G401 (cell line): ENCODE measurements around the gene PACS2. TPM values are rescaled to one million over a fixed set of nuclear protein-coding genes. Genes with fewer than 3 reads are reported as not detected.

Source experiments
- DNase-seq: peaks from one replicate; pipeline ENCODE4 v3.0.0-alpha.2; 2015; ENCODE audit warnings: low spot score
- in situ Hi-C: cut with HindIII; loops from 2 replicates; pipeline ENCODE4 v1.10.0; 2016; ENCODE audit warnings: low sequenced_read_pairs, mixed read lengths
- total RNA-seq: library from RNA; depleted of rRNA; stranded (reverse); fragments of >200 nt; shearing (Covaris generic); gene quantifications from 2 replicates; pipeline ENCODE4 v1.2.3, GENCODE V29; 2014

PACS2 gene
- total RNA-seq, 1 experiment from 2014 or later: 50.7 TPM

DNA sequence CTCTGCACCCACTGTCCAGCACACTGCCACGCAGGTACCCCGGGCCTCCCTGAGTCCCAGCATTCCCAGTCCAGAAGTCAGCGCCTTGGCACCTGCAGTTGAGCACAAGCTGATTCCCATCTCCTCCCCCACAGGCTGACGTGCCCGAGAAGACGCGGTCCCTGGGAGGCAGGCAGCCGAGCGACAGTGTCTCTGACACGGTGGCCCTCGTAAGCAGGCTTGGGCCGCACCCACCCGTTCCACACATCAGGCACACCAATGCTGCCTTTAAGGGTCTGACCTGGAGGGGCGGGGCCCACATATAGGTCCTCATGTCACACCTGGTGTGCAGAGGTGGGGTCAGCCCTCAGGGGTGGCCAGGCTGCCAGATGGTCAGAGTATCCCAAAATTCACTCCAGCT, 65.4 kb downstream of the PACS2 start:
- in situ Hi-C loops: no loop called here
- no peak for DNase-seq

DNA sequence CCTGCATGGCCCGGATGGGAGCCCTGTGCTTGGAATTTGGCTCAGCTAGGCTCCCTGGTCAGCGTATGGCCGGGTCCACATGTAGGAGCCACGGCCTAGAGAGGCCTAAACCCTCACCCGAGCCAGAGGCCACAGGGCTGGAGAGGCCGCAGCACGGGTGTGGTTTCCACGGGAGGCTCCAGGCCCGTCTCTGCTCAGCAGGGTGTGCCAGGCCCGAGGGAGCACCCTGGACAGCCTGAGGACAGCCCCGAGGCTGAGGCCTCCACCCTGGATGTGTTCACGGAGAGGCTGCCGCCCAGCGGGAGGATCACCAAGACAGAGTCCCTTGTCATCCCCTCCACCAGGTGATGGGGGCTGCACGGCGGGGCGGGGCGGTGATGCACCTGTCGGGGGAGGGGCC, 66.2 kb downstream of the PACS2 start:
- DNase-seq: no peak
- in situ Hi-C loops: no loop called here

DNA sequence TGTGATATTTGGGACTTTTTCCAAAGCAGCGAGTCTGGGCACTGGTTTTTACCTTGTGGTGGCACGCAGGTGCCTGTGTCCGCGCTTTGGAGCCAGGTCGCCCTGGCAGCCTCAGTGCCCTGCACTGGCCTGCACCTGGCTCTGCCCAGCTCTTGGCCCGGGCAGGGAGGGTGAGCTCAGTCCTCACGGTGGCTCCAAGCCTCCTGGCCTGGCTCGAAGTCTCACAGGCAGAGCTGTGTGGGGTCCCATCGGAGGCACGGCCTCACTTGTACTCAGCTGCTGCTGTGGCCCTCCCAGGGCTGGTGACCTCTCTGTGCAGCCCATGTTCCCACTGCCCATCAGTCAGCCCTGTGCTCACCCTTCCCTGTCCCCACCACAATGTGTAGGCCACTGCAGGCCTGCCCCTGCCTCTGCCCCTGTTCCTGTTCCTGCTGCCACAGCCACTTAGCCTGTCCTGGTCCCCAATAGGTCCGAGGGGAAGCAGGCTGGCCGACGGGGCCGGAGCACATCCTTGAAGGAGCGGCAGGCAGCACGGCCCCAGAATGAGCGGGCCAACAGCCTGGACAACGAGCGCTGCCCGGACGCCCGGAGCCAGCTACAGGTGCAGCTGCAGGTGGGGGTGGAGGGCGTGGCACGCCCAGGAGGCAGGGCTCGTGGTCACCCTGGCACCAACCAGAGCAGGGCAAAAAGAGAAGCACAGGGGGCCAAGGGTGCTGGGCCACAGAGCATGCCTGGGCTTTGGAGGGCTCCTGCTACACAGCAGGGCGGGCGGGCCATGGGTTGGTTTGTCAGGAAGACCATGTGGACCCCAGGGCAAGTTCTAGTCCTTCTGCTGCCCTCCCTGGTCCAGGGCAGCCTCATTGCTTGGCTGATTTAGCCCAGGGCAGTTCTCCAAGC, 67.1 kb downstream of the PACS2 start:
- in situ Hi-C loops: no loop called here
- DNase-seq: no peak

DNA sequence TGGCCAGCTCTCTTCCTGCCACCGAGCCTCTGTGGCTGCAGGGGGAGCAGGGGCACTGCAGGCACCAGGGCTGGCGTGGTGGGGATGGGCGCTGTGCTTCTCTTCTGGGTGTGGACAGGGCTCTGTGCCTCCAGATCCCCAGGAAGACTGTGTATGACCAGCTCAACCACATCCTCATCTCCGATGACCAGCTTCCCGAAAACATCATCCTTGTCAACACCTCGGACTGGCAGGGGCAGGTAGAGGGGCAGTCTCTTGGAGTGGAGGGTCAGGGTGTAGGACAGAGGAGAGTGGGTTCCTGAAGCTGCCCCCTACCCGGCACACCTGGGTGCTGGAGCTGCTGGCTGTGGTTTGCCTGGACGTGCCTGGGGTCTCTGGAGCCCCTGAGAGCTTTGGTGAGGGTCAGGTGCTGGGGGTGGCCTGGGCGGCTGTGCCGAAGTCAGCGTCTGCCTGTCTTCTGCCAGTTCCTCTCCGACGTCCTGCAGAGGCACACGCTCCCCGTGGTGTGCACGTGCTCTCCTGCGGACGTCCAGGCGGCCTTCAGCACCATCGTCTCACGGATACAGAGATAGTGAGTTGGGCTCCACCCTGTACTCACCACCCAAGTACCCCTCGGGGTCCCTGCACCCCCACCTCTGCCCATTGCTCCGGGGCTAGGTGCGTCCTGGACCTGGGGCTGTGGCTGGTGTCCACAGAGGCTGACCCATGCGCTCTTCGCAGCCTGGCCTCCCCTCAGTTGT, 68.0 kb downstream of the PACS2 start:
- DNase-seq: no peak
- in situ Hi-C loops: no loop called here

DNA sequence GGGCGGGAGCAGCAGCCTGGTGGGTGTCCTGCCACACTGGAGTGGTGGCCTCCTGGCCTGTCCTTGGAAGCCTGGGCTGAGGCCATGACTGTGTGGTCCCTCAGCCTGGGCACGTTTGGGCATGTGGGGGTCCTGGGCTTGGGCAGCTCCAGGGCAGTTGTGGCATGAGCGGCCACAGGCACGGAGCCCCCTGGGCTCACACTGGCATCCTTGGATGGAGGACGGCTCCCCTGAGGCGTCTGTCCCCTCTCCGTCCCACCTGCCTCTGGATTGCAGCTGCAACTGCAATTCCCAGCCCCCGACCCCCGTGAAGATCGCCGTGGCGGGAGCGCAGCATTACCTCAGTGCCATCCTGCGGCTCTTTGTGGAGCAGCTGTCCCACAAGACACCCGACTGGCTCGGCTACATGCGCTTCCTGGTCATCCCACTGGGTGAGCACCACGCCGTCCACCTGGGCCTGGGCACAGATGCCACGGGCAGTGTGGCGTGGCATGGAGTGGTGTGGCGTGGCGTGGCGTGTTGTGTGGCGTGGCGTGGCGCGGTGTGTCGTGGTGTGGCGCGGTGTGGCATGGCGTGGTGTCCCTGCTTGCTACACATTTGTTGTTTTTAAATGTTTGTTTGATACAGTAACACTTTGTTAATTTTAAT, 68.7 kb downstream of the PACS2 start:
- DNase-seq: no peak
- in situ Hi-C loops: no loop called here

DNA sequence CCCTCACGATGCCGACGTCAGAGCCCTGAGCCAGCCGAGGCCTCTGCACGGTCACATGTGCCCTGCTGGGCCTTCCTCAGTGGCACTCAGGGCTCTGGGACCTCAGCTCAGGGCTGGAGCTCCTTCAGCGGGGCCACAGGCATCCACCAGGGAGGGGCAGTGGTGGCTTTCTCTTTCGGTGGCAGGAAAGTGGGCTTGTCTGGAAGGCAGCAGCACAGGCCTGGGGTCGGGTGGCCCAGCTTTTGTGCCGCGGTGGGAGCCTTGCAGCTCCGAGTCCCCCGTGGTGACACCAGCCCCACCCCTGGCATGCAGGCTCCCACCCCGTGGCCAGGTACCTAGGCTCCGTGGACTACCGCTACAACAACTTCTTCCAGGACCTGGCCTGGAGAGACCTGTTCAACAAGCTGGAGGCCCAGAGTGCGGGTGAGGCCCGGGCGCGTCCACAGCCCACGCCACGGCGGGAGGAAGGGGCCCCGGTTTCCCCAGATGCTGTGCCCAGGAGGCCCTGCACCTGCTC, 69.6 kb downstream of the PACS2 start:
- DNase-seq: no peak
- in situ Hi-C loops: no loop called here

DNA sequence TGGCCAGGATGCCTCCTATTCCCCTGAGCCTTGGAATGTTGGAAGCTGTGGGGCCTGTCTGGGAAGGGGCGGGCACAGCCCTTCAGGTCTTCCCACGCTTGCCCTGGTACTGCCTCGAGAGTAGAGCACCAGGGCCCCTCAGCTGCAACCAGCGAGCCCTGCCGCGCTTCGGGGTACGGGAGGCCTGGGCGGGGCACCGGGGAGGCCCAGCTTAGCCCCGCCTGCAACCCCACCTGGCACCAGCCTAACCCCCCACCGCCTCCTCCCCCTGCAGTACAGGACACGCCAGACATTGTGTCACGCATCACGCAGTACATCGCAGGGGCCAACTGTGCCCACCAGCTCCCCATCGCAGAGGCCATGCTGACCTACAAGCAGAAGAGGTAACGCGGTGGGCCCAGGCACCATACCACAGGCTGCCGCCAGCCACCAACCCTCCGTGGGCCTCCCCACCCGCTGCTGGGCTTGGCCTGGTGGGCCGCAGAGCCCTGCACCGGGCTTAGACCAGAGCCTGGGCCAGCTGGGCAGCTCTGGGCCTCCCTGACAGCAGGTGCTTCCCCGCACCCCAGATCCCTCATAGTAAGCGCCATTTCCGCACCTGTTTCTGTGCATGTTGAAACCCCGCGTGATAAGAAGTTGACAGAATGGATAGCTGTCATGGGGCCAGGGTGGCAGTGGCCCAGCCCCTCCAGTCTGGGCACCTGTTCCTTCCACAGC, 70.2 kb downstream of the PACS2 start:
- DNase-seq: no peak
- in situ Hi-C loops: no loop called here

DNA sequence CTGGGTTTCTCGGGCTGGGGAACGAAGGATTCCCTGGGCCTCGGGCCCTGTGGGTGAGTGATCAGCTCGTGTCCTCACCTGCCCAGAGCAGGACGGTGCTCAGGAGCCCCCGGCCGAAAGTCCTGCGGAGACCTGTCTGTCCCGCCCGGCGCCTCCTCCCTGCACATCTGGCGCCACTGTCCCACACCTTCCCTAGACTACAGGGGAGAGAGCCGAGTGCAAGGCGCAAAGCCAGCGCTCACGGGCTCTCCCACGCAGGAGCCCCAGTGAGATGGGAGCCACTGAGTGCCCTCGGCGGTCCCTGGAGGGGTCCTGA, 70.7 kb downstream of the PACS2 start:
- in situ Hi-C loops: no loop called here
- no peak for DNase-seq

DNA sequence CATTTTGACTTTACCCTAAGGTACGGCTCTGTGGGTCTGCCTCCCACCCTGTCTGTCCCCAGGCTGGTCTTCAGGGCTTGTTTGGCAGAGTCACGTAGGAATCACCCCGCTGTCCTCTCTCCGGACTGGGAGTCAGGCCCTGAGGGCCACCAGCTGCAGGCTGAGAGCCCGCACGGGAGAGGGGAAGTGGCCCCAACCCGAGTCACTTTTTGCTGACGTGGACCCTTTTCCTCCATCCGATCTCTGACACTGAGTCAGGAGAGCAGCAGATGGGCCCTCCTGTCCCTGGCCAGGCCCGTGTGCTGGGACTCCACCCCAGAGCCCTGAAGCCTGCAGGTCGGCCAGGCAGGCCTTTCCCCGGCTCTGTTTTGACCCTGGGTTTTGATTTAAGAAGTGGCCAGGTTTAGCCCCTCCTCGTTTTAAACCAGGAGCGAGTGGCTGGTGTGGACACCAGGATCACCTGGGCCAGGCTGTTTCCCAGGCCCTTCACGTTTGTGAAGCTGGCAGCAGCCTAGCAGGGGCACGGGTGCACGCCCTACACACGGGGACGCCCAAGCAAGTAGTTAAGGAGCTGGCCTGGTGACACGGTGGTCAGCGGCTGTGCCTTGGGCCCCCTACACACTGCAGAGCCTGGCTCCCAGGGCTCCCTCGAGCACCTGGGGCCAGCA, 71.3 kb downstream of the PACS2 start:
- no peak for DNase-seq
- in situ Hi-C loops: no loop called here

DNA sequence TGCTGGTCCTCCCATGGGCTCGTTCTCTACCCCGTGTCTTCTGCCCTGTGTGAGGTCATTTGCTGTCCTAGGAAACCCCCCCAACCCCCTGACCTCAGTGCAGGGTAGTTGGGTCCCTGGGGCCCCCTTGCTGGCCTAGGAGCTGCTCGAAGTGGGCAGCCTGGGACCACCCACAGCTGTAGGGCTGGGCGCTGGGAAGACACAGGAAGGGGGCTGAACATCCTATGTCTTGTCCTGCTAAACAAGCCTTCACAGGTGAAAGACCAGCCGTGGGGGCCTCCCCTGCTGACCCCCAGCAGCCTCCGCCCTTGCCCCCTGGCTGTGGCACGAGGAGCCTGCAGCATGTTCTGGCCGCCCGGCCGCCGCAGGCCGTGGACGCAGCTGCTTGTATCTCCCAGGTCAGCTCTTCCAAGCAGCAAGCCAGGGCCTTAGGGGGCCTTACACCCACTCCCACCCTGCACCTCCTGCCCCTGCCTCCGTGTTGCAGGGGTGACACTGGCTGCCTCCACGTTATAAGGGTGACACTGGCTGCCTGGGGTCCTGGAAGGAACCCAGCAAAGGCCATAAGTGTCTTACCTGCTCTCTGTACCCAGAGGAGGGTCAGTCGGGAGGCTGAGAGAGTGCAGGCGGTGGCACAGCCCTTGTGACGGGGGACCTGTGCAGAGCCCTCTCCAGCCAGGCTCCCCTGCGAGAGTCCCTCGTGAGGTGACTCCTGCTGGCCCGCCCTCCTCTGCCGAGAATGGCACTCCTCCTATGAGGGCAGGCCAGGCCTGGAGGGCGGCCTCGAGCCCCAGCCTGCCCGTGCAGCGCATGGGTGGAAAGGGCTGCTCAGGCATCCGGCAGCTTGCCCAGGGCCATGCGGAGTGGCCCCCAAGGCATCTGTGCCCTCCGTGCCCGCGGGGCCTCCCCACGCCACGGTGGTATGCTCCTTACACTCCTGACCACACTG, 72.3 kb downstream of the PACS2 start:
- no peak for DNase-seq
- in situ Hi-C loops: no loop called here

DNA sequence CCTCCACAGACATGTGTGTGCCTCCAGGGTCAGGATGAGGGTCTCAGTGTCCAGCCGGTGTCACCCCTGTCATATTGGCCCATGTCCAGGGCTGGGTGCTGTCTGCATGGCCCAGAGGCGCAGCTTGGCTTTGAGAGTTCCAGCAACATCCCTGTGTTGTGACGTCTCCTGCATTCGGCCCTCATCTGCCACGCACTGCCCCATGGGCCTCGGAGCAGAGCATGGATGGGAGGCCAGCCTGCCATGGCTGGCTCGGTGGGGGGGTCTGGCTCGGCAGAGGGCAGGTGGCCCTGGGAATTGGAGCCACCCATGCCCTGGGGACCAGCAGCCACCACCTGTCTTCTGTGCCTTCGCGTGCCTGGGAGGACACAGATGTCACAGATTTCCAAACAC, 73.0 kb downstream of the PACS2 start:
- in situ Hi-C loops: no loop called here
- DNase-seq: no peak

DNA sequence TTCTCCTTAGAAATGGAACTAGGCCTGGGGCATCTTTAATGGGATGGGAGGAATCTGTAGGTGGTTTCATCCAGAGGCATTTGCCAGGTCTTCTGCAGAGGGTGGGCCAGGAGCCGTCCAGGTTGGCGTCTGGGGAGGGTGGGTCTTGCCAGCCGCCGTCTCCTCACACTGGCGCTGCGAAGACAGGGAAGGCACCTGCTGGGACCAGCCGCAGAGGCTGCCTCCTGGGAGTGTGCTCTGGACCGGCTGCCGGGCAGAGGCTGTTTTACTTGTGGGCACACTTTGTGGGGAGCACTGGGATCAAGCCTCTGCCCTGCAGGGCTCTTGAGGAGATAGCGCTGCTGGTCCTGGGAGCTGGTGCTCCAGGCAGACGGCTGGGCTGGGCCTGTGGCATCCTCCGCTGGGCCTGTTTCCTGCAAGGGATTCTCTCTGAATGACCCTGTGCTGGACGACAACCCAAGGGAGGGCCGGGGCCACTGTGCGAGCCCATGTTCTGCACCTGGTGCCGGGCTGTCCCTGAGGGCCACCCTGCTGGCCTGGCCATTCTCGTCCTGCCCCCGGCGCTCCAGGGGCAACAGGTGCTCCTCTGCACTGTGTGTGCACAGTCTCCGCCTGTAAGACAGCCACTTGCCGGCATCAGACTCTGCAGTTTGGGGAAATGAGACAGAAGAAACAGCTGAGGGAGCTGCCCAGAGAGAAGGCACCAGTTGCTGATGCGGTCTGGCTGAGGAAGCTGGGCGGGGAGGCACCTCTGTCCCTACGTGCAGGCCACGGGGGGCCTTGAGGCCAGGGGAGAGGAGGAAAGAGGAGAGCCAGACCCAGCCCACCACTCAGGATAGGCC, 73.8 kb downstream of the PACS2 start:
- DNase-seq: no peak
- in situ Hi-C loops: no loop called here

DNA sequence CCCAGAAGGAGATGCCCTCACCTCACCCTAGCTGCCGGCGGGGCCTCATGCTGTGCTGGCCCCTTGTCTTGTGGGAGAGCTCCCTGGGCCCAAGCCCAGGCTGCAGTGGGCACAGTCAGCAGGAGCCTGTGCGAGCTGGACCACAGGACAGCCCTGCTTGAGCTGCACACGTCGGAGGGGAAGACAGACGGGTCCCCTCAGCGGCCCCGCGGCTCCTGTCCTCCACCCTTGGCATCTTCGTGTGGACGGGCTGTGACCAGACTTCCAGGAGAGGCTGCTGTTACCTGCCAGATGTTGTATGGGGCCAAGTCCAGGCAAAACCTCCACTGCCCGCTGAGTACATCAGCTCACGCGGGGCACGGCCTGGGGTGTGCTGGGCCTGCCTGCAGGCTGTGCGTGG, 74.4 kb downstream of the PACS2 start:
- in situ Hi-C loops: no loop called here
- no peak for DNase-seq

DNA sequence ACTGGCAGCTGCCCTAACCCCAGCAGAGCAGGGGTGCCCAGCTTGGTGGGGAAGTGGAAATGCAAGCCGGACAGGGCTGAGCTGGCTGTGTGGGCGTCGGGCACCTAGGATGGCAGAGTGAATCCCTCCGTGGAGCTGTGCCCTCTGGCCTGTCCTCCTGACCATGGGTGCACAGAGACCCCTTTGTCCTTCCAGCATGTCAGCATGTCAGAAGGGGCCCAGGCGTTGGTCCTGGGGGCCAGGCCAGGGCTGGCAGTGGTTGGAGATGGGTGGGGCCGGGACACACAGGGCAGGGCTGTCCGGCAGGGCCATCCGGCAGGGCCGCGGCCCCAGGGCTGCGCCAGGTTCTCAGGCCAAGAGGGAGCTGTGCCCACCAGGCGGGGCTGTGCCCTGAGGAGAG, 75.0 kb downstream of the PACS2 start:
- no peak for DNase-seq
- in situ Hi-C loops: no loop called here

DNA sequence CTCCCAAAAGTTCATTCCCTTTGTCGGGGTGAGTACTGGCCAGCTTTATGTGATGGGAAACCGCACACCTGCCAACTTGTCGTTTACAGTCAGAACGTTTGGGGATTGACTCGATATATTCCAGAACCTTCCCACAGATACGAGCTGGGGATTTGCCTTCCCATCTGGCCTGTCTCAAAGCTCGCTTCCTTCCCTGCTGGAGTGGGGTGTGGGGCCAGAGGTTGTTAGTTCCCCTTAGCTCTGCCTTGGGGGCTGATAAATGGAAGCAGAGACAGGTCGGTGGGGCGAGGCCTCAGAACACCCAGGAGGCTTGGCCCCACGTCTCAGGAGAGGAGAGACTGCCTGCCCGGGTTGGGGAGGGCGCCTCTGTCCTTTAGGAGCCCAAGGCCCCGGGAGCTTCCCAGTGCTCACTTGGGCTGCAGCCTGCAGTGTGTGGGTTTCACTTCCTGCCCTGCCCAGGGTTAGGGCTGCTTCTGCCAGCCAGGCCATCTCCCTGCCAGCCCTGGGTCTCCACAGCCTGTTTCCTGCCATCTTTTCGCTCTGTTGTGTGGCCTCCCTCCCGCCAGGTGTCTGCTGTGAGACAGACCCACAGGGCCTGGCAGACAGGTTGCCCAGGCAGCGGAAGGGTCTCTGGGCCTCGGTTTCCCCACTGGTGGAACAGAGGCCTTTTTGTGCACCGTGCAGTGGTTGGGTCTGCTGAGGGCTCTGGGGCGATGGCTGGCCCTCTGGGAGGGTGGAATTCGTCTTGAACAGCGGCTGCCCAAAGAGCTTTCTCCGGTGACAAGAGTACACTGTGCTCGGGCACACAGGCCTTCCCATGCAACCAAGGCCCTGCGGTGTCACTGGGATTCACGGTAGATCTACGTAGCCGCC, 75.7 kb downstream of the PACS2 start:
- in situ Hi-C loops: no loop called here
- no peak for DNase-seq

DNA sequence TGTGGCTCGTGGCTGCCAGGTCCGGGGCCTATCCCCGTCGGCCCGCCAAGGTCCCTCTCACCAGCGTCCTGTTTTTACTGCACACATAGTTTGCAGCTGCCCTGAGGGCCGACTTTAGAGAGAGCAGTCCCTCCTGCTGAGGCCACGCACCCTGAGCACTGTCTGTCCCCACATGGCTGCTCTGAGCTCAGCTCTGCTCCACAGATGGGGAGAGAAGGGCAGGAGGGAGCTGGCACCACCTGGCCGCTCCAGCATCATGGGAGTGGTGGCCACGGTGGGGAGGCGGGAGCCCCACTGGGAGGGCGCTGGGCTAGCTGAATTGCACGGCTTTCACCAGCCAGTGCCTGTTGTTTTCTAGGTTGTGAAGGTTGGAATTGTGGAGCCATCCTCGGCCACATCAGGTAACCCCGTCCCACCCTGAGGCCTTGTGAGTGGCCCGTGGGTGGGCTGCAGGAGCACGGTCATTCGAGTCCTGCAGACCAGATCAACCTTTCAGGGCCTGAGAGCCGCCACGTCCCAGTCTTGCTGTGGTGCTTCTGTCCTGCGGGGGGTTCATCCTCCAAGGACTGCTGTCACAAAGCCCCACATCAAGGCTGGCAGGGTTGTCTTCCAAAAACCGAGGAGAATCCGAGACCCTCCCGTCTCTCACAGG, 76.4 kb downstream of the PACS2 start:
- in situ Hi-C loops: no loop called here
- DNase-seq: no peak
